Heart left ventricle (tissue), 16 donors: Measurements from ENCODE around the gene GDAP1L1. TPM values are rescaled to one million over a fixed set of nuclear protein-coding genes. Genes with fewer than 3 reads are reported as not detected.

Experiments
- ATAC-seq, 4 donors: fragments of 200-7000 bp; cut with Tn5 transposase; one replicate each; pipeline ENCODE4 v1.9.1; 2020 to 2022; ENCODE audit warnings: moderate library complexity in 4 of 4, mild to moderate bottlenecking in 3 of 4, moderate number of reproducible peaks in 1 of 4
- DNase-seq, 5 donors: peaks; one replicate each; pipeline ENCODE4 v3.0.0-alpha.2; 2020
- H3K27ac ChIP-seq, 12 donors: fragments of 200-600 bp; sonication (generic) in 4 of 12; one replicate each; pipeline versions ENCODE4 v1.5.0 to v1.8.0; 2016 to 2022; ENCODE audit warnings: mild to moderate bottlenecking in 2 of 12
- H3K27me3 ChIP-seq, 9 donors: fragments of 200-600 bp; sonication (generic) in 2 of 9; one replicate each; pipeline versions ENCODE4 v1.5.1 to v1.8.0; 2016 to 2022; ENCODE audit warnings: mild to moderate bottlenecking in 3 of 9
- H3K36me3 ChIP-seq, 9 donors: fragments of 200-600 bp; sonication (generic) in 2 of 9; one replicate each; pipeline versions ENCODE4 v1.5.0 to v1.8.0; 2018 to 2022; ENCODE audit warnings: mild to moderate bottlenecking in 2 of 9
- H3K4me1 ChIP-seq, 12 donors: fragments of 200-600 bp; sonication (generic) in 4 of 12; one replicate each; pipeline versions ENCODE4 v1.5.0 to v1.8.0; 2016 to 2022; ENCODE audit warnings: mild to moderate bottlenecking in 3 of 12
- H3K4me3 ChIP-seq, 12 donors: fragments of 200-600 bp; sonication (generic) in 4 of 12; one replicate each; pipeline versions ENCODE4 v1.5.0 to v1.8.0; 2017 to 2022; ENCODE audit warnings: mild to moderate bottlenecking in 9 of 12, moderate library complexity in 4 of 12
- H3K9me3 ChIP-seq, 12 donors: fragments of 200-600 bp; sonication (generic) in 4 of 12; one replicate each; pipeline versions ENCODE4 v1.5.0 to v1.8.0; 2016 to 2022; ENCODE audit warnings: mild to moderate bottlenecking in 1 of 12
- CTCF ChIP-seq, 12 donors: fragments of 200-600 bp; sonication (generic) in 4 of 12; IDR thresholded peaks; one replicate each; pipeline versions ENCODE4 v1.5.0 to v1.8.0; 2018 to 2022; ENCODE audit warnings: antibody characterized with exemption in 12 of 12, mild to moderate bottlenecking in 5 of 12
- POLR2A ChIP-seq, 2 donors: fragments of 450-650 bp; IDR thresholded peaks; one replicate each; pipeline ENCODE4 v1.6.1; 2017; ENCODE audit warnings: antibody characterized with exemption in 2 of 2, mild to moderate bottlenecking in 2 of 2, moderate library complexity in 2 of 2
- WGBS, 4 donors: extraction: QIAGEN DNeasy Blood & Tissue Kit in 2 of 4; methylation state at CpG; one replicate each; pipeline versions ENCODE4 v1.1.5 to v1.1.7; 2013 to 2018; 5-methylcytosine and 5-hydroxymethylcytosine counted together
- intact Hi-C, 10 donors: fragments of 100-400 bp; cut with DNase I; formaldehyde crosslinking; loops; one replicate each; pipeline versions ENCODE4 v1.11.1 to v1.14.2; 2022
- polyA plus RNA-seq, 2 donors: library from polyadenylated mRNA; stranded (reverse); fragments of 200-250 nt; gene quantifications; one replicate each; pipeline ENCODE4 v1.2.3, GENCODE V29; 2013
- total RNA-seq, 9 donors: library from RNA; depleted of rRNA in 2 of 9; stranded (reverse); fragments of >200 nt in 2 of 9; fragmentation: NEBNext Ultra II Directional in 3 of 9; extraction: Animal tissue kit (Norgen Biotek cat#: 25700) in 3 of 9; gene quantifications; one replicate each; pipeline versions ENCODE4 v1.1.0 to v1.2.4, GENCODE V29; 2016 to 2023
- donor health status: ischemic (EF 13 %, LVEDD 7.1; RV severe dilation, severe dysfunction).
- donor health status: healthy with polysubstance abuse.
- donor health status: DM: no; HTN: yes; CAD: no.
- donor health status: DM: no; HTN: no; CAD: no.
- donor health status: ischemic (EF 25% LVEDD 6.9; RV normal size, moderate dysfunction).
- donor health status: ischemic (EF 25% LVEDD 5.7; RV mildly dilated, moderate dysfunction).
- donor health status: healthy.
- donor health status: DM: yes; HTN: yes; CAD: no.
- donor health status: ischemic (EF 35%, LVEDD 5.7; RV mildly dilated, moderate dysfunction).
- donor health status: nonischemic (EF 11% LVEDD 7.7; RV severe dilation, severe dysfunction).
- donor health status: DM: yes; HTN: yes; CAD: no.
- donor health status: PGD.
- donor health status: ischemic (EF 29% LVEDD 5.4; RV normal size, mild dysfunction).
- donor health status: nonischemic (EF 23%, LVEDD 6.1; RV moderate dilation, normal function).

GDAP1L1 gene
- total and polyA plus RNA-seq, 11 donors = 0.12 to 0.67 (median 0.35) TPM; not detected in 2

- peak overlapping the region in 2 of 12 donors; percentile 55 to 91 for H3K27ac ChIP-seq
- intact Hi-C loops = no loop called here
- DNase-seq = no peak
- peaks cover 0 to 51% (median 42%) of the 10 kb centered on the region in 9 donors for H3K36me3 ChIP-seq
- H3K4me3 ChIP-seq = no peak overlapping the region
- no peaks in the 10 kb centered on the region for H3K9me3 ChIP-seq
- no peaks in the 10 kb centered on the region for H3K27me3 ChIP-seq
- TF ChIP-seq CTCF (IDR thresholded peaks at IDR 0.05) = no peak
- no peak for TF ChIP-seq POLR2A (IDR thresholded peaks at IDR 0.05)
- no peak for ATAC-seq
- peaks cover 7 to 73% (median 49%) of the 10 kb centered on the region in 12 donors for H3K4me1 ChIP-seq
Measured at GRCh38 chr20:44206132-44206531, 41.0 kb upstream of the GDAP1L1 start.

GRCh38 chr20:44207126-44207723 is 39.9 kb upstream of the GDAP1L1 start:
- Histone ChIP-seq H3K27me3 (no peaks in the 10 kb centered on the region), H3K9me3 (no peaks in the 10 kb centered on the region), H3K36me3 (peaks cover 0 to 40% (median 31%) of the 10 kb centered on the region in 9 donors), H3K4me3 (peak overlapping the region in 1 of 12 donors; percentile 7), H3K27ac (peak overlapping the region; percentile 0 to 97 (median 26)), H3K4me1 (peaks cover 7 to 78% (median 57%) of the 10 kb centered on the region in 12 donors)
- no peak for ATAC-seq
- no peak for DNase-seq
- WGBS, 4 donors = 22 to 34% (median 26%) methylated on average over 3 of the region's 3 CpGs
- TF ChIP-seq POLR2A (IDR thresholded peaks at IDR 0.05) (no peak), CTCF (IDR thresholded peaks at IDR 0.05) (no peak)
- intact Hi-C loops = no loop called here

GRCh38 chr20:44208165-44208564 is 38.9 kb upstream of the GDAP1L1 start:
- 34 to 54% (median 40%) methylated on average over 7 of the region's 7 CpGs for WGBS, 4 donors
- intact Hi-C loops = no loop called here
- H3K27me3 ChIP-seq = no peaks in the 10 kb centered on the region

More at GRCh38 chr20:44208165-44208564, 38.9 kb upstream of the GDAP1L1 start:
- Histone ChIP-seq H3K27ac (peak overlapping the region in 9 of 12 donors; percentile 0 to 97 (median 55)), H3K4me1 (peaks cover 7 to 76% (median 54%) of the 10 kb centered on the region in 12 donors), H3K9me3 (no peaks in the 10 kb centered on the region), H3K36me3 (peaks cover 0 to 32% (median 23%) of the 10 kb centered on the region in 9 donors), H3K4me3 (peak overlapping the region in 9 of 12 donors; percentile 66 to 98 (median 84))
- DNase-seq = no peak
- TF ChIP-seq CTCF (IDR thresholded peaks at IDR 0.05) (no peak), POLR2A (IDR thresholded peaks at IDR 0.05) (no peak)
- no peak for ATAC-seq
